Measurements from ENCODE around the gene TLN1.

DNA sequence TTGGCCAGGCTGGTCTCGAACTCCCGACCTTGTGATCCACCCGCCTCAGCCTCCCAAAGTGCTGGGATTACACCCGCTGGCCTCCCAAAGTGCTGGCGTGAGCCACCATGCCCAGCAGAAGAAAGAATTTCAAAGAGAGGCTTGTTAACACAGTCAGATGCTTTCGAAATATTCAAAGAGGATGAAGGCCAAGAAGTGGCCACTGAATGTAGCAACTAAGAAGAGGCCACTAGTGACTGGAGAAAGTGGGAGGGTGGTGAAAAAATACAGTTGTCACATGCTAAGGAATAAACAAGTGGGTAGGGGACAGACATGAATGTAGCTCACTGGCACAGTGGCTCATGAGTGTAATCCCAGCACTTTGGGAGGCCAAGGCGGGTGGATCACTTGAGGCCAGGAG, 29.3 kb downstream of the TLN1 start:
- TF ChIP-seq, protein P1, sequence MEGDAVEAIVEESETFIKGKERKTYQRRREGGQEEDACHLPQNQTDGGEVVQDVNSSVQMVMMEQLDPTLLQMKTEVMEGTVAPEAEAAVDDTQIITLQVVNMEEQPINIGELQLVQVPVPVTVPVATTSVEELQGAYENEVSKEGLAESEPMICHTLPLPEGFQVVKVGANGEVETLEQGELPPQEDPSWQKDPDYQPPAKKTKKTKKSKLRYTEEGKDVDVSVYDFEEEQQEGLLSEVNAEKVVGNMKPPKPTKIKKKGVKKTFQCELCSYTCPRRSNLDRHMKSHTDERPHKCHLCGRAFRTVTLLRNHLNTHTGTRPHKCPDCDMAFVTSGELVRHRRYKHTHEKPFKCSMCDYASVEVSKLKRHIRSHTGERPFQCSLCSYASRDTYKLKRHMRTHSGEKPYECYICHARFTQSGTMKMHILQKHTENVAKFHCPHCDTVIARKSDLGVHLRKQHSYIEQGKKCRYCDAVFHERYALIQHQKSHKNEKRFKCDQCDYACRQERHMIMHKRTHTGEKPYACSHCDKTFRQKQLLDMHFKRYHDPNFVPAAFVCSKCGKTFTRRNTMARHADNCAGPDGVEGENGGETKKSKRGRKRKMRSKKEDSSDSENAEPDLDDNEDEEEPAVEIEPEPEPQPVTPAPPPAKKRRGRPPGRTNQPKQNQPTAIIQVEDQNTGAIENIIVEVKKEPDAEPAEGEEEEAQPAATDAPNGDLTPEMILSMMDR (IDR thresholded peaks at IDR 0.05), result no peak
- TF ChIP-seq, protein P2, sequence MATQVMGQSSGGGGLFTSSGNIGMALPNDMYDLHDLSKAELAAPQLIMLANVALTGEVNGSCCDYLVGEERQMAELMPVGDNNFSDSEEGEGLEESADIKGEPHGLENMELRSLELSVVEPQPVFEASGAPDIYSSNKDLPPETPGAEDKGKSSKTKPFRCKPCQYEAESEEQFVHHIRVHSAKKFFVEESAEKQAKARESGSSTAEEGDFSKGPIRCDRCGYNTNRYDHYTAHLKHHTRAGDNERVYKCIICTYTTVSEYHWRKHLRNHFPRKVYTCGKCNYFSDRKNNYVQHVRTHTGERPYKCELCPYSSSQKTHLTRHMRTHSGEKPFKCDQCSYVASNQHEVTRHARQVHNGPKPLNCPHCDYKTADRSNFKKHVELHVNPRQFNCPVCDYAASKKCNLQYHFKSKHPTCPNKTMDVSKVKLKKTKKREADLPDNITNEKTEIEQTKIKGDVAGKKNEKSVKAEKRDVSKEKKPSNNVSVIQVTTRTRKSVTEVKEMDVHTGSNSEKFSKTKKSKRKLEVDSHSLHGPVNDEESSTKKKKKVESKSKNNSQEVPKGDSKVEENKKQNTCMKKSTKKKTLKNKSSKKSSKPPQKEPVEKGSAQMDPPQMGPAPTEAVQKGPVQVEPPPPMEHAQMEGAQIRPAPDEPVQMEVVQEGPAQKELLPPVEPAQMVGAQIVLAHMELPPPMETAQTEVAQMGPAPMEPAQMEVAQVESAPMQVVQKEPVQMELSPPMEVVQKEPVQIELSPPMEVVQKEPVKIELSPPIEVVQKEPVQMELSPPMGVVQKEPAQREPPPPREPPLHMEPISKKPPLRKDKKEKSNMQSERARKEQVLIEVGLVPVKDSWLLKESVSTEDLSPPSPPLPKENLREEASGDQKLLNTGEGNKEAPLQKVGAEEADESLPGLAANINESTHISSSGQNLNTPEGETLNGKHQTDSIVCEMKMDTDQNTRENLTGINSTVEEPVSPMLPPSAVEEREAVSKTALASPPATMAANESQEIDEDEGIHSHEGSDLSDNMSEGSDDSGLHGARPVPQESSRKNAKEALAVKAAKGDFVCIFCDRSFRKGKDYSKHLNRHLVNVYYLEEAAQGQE (IDR thresholded peaks at IDR 0.05; ENCODE audit: insufficient read depth in 1 of 2, low read depth in 2 of 2, low read length in 1 of 2), result no peak
- TF ChIP-seq POLR2AphosphoS5 (IDR thresholded peaks at IDR 0.05; ENCODE audit: low read depth, low read length) (no peak), SIN3A (IDR thresholded peaks at IDR 0.05; ENCODE audit: borderline replicate concordance, insufficient read depth, low read depth, low read length) (no peak)

Data from Panc1 (cell line).